Activated naive CD8-positive, alpha-beta T cell treated with anti-CD3 and anti-CD28 coated beads, Interleukin-2, amount 50 U/mL, for 24 hours (primary cell): ENCODE data around the gene CEACAM16.
"Not testable (repeated sequence)": the region's sequence is repeated elsewhere in the genome, so short reads cannot be mapped to it uniquely, and the experiment has no call there.

ENCODE experiments used
- ATAC-seq: fragments of 150-1000 bp; cut with Tn5 transposase; one replicate; pipeline ENCODE4 v1.10.0; 2021
- DNase-seq: peaks from one replicate; pipeline ENCODE4 v3.0.0; 2021
- H3K27ac Mint-ChIP-seq: one replicate; pipeline ENCODE4 v1.8.0; 2021; ENCODE audit warnings: mild to moderate bottlenecking, mixed read lengths
- H3K27me3 Mint-ChIP-seq: one replicate; pipeline ENCODE4 v1.8.0; 2021; ENCODE audit warnings: mixed read lengths
- H3K36me3 Mint-ChIP-seq: one replicate; pipeline ENCODE4 v1.8.0; 2021; ENCODE audit warnings: low read depth, mixed read lengths
- H3K4me1 Mint-ChIP-seq: one replicate; pipeline ENCODE4 v1.8.0; 2021; ENCODE audit warnings: mixed read lengths
- H3K4me3 Mint-ChIP-seq: one replicate; pipeline ENCODE4 v1.8.0; 2021; ENCODE audit warnings: mild to moderate bottlenecking, moderate library complexity, mixed read lengths
- H3K9me3 Mint-ChIP-seq: one replicate; pipeline ENCODE4 v1.8.0; 2021; ENCODE audit warnings: mixed read lengths

Gene CEACAM16

DNA sequence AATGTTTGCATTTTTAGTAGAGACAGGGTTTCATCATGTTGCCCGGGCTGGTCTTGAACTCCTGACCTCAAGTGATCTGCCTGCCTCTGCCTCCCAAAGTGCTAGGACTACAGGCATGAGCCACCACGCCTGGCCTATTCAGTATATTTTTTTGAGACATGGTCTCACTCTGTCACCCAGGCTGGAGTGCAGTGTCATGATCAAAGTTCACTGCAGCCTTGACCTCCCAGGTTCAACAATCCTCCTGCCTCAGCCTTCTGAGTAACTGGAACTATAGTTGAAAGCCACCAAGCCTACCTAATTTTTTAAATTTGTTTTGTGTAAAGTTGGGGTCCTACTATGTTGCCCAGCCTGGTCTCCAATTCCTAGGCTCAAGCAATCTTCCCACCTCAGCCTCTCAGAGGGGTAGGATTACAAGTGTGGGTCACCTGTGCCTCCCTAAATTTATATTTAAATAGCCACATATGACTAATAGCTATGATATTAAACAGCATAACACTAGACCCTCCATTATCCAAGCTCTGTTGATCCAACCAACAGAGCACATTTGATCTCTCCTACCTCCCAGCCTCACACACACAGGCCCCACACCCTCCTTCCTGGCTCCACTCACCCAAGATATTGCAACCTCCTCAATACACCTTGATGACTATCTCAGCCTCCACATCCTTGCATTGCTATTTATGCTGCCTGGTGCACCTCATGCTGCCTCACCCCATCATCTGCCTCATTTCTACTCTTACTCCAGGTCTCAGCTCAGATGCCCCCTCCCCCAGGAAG lies 29.8 kb upstream of the CEACAM16 start:
- ATAC-seq (no peak), DNase-seq (no peak)
- H3K36me3 Mint-ChIP-seq: no peaks in the 10 kb centered on the region
- H3K4me3 Mint-ChIP-seq: no peak overlapping the region
- H3K4me1 Mint-ChIP-seq: no peaks in the 10 kb centered on the region
- no peaks in the 10 kb centered on the region for H3K9me3 Mint-ChIP-seq
- no peak overlapping the region for H3K27ac Mint-ChIP-seq
- H3K27me3 Mint-ChIP-seq: no peaks in the 10 kb centered on the region

GRCh38 chr19:44670027-44670426 lies 28.9 kb upstream of the CEACAM16 start:
- not testable (repeated sequence) for H3K4me1 Mint-ChIP-seq, H3K27ac Mint-ChIP-seq, H3K36me3 Mint-ChIP-seq, H3K27me3 Mint-ChIP-seq, H3K9me3 Mint-ChIP-seq, ATAC-seq, DNase-seq, H3K4me3 Mint-ChIP-seq

DNA sequence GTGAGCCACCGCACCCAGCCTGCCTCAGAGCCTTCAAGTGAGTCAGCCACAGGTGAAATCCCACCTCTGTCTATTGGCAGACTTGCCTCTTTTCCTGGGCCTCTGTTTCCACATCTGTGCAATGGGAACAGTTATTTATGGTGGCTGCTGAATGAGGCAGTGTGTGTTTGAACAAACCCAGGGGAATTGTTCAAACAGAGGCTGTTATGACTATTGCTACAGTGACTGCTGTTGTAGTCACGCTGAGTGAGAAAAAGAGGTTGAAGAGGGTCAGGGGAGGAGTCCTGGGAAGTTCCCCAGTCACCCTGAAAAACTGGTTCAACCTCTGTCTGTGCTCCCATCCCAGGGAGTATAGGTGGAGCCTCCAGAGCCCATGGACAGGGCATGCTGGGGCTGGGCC lies 27.6 kb upstream of the CEACAM16 start, which contains the start of gene CEACAM19:
Gene CEACAM19, plus strand, starts transcription at position 83 of the 400 bp plus-strand sequence. CDS start 450 bp downstream, outside the sequence.
- ATAC-seq (no peak), DNase-seq (no peak)
- no peaks in the 10 kb centered on the region for H3K27me3 Mint-ChIP-seq
- H3K4me3 Mint-ChIP-seq: no peak within 1 kb of the TSS
- no peak within 1 kb of the TSS for H3K27ac Mint-ChIP-seq
- no peaks in the 10 kb centered on the region for H3K4me1 Mint-ChIP-seq
- no peaks in the 10 kb centered on the region for H3K36me3 Mint-ChIP-seq
- H3K9me3 Mint-ChIP-seq: no peaks in the 10 kb centered on the region

GRCh38 chr19:44672226-44672625 lies 26.7 kb upstream of the CEACAM16 start:
- Mint-ChIP-seq H3K4me1 (no peaks in the 10 kb centered on the region), H3K27ac (no peak overlapping the region), H3K27me3 (no peaks in the 10 kb centered on the region), H3K4me3 (no peak overlapping the region), H3K36me3 (no peaks in the 10 kb centered on the region), H3K9me3 (no peaks in the 10 kb centered on the region)
- no peak for ATAC-seq
- DNase-seq: no peak

- no peaks in the 10 kb centered on the region for H3K36me3 Mint-ChIP-seq
- ATAC-seq (no peak), DNase-seq (no peak)
- no peaks in the 10 kb centered on the region for H3K4me1 Mint-ChIP-seq
- H3K27me3 Mint-ChIP-seq: no peaks in the 10 kb centered on the region
- no peak overlapping the region for H3K27ac Mint-ChIP-seq
- no peaks in the 10 kb centered on the region for H3K9me3 Mint-ChIP-seq
- no peak overlapping the region for H3K4me3 Mint-ChIP-seq
Measured at GRCh38 chr19:44673510-44673909, 25.4 kb upstream of the CEACAM16 start.

GRCh38 chr19:44675521-44675920 lies 23.4 kb upstream of the CEACAM16 start:
- Mint-ChIP-seq H3K4me3 (no peak overlapping the region), H3K4me1 (no peaks in the 10 kb centered on the region), H3K27me3 (no peaks in the 10 kb centered on the region), H3K27ac (no peak overlapping the region), H3K9me3 (no peaks in the 10 kb centered on the region), H3K36me3 (no peaks in the 10 kb centered on the region)
- ATAC-seq (no peak), DNase-seq (no peak)

DNA sequence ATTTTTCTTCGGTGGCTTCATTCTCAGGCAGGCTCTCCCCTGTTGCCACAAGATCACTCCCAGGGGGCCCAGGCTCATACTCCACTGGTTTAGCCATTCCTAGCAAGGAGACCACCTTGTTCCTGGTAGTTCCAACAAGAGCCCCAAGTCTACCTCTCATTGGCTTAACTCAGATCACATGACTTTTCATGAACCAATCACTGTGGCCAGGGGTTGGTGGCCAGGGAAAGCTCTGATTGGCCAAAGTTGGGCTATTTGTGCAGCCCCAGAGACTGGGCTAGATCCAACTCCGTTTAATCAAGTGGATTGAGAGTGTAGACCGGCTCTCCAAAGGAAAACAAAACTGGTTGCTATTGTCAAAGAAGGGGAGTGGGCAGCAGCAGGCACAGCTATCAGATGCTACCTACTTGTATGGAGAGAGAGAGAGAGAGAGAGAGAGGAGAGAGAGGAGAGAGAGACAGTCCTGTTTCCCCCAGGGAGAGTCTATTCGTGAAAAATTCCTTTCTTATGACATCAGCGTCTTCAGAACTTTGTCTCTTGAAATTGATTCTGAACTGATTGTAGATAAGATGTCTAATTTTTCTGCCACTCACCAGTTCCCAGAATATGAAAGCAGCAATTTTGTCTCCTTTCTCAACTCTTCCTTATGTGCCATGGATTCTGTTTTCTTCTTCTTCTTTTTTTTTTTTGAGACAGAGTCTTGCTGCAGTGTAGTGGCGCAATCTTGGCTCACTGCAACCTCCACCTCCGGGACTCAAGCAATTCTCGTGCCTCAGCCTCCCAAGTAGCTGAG lies 21.7 kb upstream of the CEACAM16 start:
- Mint-ChIP-seq H3K4me3 (no peak overlapping the region), H3K36me3 (no peaks in the 10 kb centered on the region), H3K4me1 (no peaks in the 10 kb centered on the region), H3K27me3 (no peaks in the 10 kb centered on the region), H3K9me3 (no peaks in the 10 kb centered on the region), H3K27ac (no peak overlapping the region)
- DNase-seq: no peak
- ATAC-seq: no peak

DNA sequence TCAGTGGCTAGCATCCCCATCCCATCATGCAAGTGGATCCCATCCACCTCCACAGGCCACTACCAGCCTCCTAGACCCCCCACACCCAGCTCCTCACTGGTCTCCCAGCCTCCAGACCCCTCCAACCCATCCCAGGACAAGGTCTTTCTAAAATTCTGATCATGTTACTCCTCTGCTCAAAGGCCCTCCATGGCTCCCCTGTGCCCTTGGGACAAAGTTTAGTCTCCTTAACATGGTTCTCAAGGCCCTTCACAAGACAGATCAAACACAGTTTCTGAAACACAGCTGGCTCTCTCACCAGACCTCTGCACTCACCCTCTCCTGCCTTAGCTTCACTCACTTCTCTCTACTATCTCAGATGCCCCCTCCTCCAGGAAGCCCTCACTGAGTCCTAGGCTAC lies 18.4 kb upstream of the CEACAM16 start:
- H3K27me3 Mint-ChIP-seq: peaks cover 7% of the 10 kb centered on the region
- ATAC-seq (no peak), DNase-seq (no peak)
- H3K9me3 Mint-ChIP-seq: no peaks in the 10 kb centered on the region
- H3K4me1 Mint-ChIP-seq: peaks cover 14% of the 10 kb centered on the region
- no peaks in the 10 kb centered on the region for H3K36me3 Mint-ChIP-seq
- H3K27ac Mint-ChIP-seq: no peak overlapping the region
- H3K4me3 Mint-ChIP-seq: no peak overlapping the region

DNA sequence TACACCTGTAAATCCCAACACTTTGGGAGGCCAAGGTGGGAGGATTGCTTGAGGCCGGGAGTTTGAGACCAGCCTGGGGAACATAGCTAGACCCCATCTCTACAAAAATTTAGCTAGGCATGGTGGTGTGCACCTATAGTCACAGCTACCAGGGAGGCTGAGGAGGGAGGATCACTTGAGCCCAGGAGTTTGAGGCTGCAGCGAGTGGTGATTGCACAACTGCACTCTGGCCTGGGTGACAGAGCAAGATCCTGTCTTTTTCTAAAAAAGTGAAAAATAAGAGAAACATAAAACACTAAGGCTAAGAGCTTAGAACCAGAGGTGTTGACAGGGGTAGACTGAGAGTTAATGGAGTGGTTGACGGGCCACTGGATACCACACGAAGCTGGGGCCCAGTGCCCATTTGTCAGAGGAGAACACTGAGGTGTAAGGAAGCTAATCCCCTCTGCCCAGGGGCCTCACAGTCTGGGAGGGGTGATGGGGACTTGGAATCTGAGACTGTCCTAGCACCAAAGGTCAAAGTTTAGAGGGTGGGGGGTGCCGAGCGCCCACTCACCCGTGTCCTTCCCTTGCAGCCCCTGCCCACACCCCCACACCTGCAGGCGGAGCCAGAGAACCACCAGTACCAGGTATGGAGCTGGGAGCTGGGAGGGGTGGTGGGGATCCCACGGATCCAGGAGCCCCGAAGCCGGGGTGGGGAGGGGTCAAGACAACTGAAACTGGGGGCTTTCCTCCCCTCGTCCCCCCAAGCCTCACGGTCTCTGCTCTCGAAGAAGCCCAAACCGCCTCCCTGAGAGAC lies 16.8 kb upstream of the CEACAM16 start:
- H3K36me3 Mint-ChIP-seq: no peaks in the 10 kb centered on the region
- DNase-seq (no peak), ATAC-seq (no peak)
- H3K4me3 Mint-ChIP-seq: no peak overlapping the region
- H3K4me1 Mint-ChIP-seq: peaks cover 23% of the 10 kb centered on the region
- peaks cover 13% of the 10 kb centered on the region for H3K27me3 Mint-ChIP-seq
- no peak overlapping the region for H3K27ac Mint-ChIP-seq
- H3K9me3 Mint-ChIP-seq: no peaks in the 10 kb centered on the region

GRCh38 chr19:44682807-44683206 lies 16.1 kb upstream of the CEACAM16 start:
- DNase-seq (no peak), ATAC-seq (no peak)
- Mint-ChIP-seq H3K9me3 (no peaks in the 10 kb centered on the region), H3K36me3 (no peaks in the 10 kb centered on the region), H3K27me3 (peaks cover 16% of the 10 kb centered on the region), H3K27ac (no peak overlapping the region), H3K4me1 (peaks cover 23% of the 10 kb centered on the region), H3K4me3 (no peak overlapping the region)

DNA sequence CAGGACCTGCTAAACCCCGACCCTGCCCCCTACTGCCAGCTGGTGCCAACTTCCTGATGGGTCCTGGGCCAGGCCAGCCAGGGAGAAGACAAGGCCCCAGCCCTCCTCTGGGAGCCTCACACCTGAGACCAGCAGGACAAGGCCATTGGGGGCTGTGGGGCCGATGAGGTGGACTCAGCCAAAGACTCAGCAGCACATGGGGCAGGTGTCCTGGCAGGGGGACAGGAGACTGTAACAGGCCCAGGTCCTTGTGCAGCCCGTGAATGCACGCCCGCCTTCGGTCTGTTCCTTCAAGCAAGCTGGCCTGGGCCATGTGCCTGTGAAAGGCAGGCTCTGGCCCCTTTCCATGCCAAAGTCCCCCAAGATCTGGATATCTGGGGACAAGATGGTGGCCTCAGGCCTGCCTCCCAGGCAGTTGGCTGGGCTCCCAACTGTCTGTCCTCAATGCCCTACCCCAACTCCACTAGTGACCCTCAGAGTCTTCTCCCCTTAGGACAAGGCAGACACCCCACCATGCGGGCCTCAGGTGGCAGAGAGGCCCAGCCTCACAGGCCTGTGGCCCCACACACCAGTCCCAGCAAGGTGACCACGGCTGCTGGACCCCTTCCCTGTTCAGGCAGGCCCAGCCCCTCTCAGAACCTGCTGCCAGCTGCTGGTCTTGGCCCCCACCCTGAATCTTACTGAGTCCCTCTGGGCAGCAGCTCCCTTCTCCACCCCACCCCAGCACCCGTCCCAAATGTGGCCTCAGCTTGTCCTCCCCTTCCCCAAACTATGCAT lies 15.3 kb upstream of the CEACAM16 start:
- no peak overlapping the region for H3K4me3 Mint-ChIP-seq
- no peaks in the 10 kb centered on the region for H3K36me3 Mint-ChIP-seq
- H3K4me1 Mint-ChIP-seq: peaks cover 23% of the 10 kb centered on the region
- H3K9me3 Mint-ChIP-seq: no peaks in the 10 kb centered on the region
- ATAC-seq: no peak
- no peak for DNase-seq
- H3K27me3 Mint-ChIP-seq: peaks cover 18% of the 10 kb centered on the region
- H3K27ac Mint-ChIP-seq: no peak overlapping the region

DNA sequence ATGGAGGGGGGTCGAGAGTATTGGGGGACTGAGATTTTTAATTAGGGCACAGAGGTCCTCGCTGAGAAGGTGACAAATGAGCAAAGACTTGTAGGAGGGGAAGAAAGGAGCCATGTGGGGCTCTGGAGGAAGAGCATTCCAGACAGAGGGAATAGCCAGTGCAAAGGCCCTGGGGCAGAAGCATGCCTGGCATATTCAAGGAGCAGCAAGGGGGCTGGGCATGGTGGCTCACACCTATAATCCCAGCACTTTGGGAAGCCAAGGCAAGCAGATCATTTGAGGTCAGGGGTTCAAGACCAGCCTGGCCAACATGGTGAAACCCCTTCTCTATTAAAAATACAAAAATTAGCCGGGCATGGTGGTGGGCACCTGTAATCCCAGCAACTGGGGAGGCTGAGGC lies 14.6 kb upstream of the CEACAM16 start:
- H3K27ac Mint-ChIP-seq, H3K9me3 Mint-ChIP-seq, ATAC-seq, H3K4me3 Mint-ChIP-seq, DNase-seq, H3K36me3 Mint-ChIP-seq: not testable (repeated sequence)
- Mint-ChIP-seq H3K4me1 (peaks cover 27% of the 10 kb centered on the region), H3K27me3 (peaks cover 21% of the 10 kb centered on the region)

- peaks cover 23% of the 10 kb centered on the region for H3K27me3 Mint-ChIP-seq
- peak; percentile 26 for DNase-seq
- no peaks in the 10 kb centered on the region for H3K9me3 Mint-ChIP-seq
- peak overlapping the region; percentile 40 for H3K27ac Mint-ChIP-seq
- peaks cover 33% of the 10 kb centered on the region for H3K4me1 Mint-ChIP-seq
- no peaks in the 10 kb centered on the region for H3K36me3 Mint-ChIP-seq
- peak; percentile 58 for ATAC-seq
- peak overlapping the region; percentile 7 for H3K4me3 Mint-ChIP-seq
Measured at GRCh38 chr19:44684892-44685863, 13.8 kb upstream of the CEACAM16 start.
